Activated naive CD8-positive, alpha-beta T cell (primary cell): Measurements from ENCODE around the gene RNF31.

Experiments used
- H3K27ac Mint-ChIP-seq: one replicate; pipeline ENCODE4 v1.8.0; 2021; ENCODE audit warnings: mixed read lengths
- H3K27me3 Mint-ChIP-seq: one replicate; pipeline ENCODE4 v1.8.0; 2021; ENCODE audit warnings: mixed read lengths
- H3K36me3 Mint-ChIP-seq: one replicate; pipeline ENCODE4 v1.8.0; 2021; ENCODE audit warnings: mixed read lengths
- H3K4me1 Mint-ChIP-seq: one replicate; pipeline ENCODE4 v1.8.0; 2021; ENCODE audit warnings: low read depth, mixed read lengths
- H3K4me3 Mint-ChIP-seq: one replicate; pipeline ENCODE4 v1.8.0; 2021; ENCODE audit warnings: mild to moderate bottlenecking, mixed read lengths
- H3K9me3 Mint-ChIP-seq: one replicate; pipeline ENCODE4 v1.8.0; 2021; ENCODE audit warnings: low read depth, mixed read lengths

Gene RNF31

GRCh38 chr14:24157331-24157730 lies 10.0 kb downstream of the RNF31 start:
- Mint-ChIP-seq H3K27me3 (no peaks in the 10 kb centered on the region), H3K4me1 (peaks cover 22% of the 10 kb centered on the region), H3K27ac (no peak overlapping the region), H3K4me3 (no peak overlapping the region), H3K36me3 (peaks cover 14% of the 10 kb centered on the region), H3K9me3 (no peaks in the 10 kb centered on the region)

DNA sequence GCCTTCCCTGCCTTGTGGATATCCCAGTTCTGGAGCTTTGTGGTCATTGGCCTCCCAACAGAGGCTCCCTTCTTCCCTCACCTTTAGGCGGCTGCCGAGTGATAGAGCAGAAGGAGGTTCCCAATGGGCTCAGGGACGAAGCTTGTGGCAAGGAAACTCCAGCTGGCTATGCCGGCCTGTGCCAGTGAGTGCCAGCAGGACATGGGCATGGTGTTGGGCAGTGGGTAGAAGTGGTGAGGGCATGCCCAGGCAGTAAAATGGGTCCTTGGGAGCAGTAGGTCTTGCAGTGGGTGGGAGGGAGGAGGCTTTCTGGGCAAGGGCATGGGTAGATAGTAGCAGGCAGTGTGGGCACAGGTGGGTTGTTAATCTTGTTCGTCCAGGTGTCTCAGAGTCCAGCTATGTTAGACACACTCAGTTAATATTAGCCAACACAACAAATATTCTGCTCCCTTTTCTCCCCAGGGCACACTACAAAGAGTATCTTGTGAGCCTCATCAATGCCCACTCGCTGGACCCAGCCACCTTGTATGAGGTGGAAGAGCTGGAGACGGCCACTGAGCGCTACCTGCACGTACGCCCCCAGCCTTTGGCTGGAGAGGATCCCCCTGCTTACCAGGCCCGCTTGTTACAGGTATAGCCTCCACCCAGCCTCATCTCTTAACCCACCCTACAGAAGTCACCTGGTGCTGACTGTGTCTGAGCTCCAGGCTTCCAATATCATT lies 12.6 kb downstream of the RNF31 start:
- H3K4me3 Mint-ChIP-seq: no peak overlapping the region
- peak overlapping the region; percentile 100 for H3K27ac Mint-ChIP-seq
- H3K27me3 Mint-ChIP-seq: no peaks in the 10 kb centered on the region
- H3K9me3 Mint-ChIP-seq: no peaks in the 10 kb centered on the region
- H3K36me3 Mint-ChIP-seq: peaks cover 19% of the 10 kb centered on the region
- H3K4me1 Mint-ChIP-seq: peaks cover 43% of the 10 kb centered on the region

DNA sequence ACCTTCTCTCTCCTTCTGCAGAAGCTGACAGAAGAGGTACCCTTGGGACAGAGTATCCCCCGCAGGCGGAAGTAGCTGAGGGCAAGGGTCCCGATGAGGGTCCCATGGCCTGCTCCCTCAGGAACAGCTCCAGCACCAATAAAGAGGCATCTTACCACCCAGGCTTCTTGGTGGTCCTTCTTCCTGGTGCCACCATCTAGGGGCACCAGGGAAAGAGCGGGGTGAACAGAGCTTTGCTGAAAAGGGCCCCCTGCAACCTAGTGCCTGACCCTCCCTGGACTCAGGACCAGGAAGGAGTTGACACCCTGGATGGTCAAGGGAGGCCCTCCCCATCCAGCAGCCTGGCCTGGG lies 13.2 kb downstream of the RNF31 start:
- Mint-ChIP-seq H3K27ac (peak overlapping the region; percentile 100), H3K9me3 (no peaks in the 10 kb centered on the region), H3K4me3 (peak overlapping the region; percentile 99), H3K36me3 (peaks cover 19% of the 10 kb centered on the region), H3K27me3 (no peaks in the 10 kb centered on the region), H3K4me1 (peaks cover 48% of the 10 kb centered on the region)

GRCh38 chr14:24160850-24161804 lies 13.8 kb downstream of the RNF31 start, which contains the start of gene IRF9:
TSS of gene IRF9 (plus strand) at chr14:24161265. CDS start at chr14:24162145, 880 bp downstream.
- Mint-ChIP-seq H3K9me3 (no peaks in the 10 kb centered on the region), H3K36me3 (peaks cover 15% of the 10 kb centered on the region), H3K4me1 (peaks cover 51% of the 10 kb centered on the region), H3K27me3 (no peaks in the 10 kb centered on the region), H3K4me3 (peak within 1 kb of the TSS; percentile 99), H3K27ac (peak within 1 kb of the TSS; percentile 100)

DNA sequence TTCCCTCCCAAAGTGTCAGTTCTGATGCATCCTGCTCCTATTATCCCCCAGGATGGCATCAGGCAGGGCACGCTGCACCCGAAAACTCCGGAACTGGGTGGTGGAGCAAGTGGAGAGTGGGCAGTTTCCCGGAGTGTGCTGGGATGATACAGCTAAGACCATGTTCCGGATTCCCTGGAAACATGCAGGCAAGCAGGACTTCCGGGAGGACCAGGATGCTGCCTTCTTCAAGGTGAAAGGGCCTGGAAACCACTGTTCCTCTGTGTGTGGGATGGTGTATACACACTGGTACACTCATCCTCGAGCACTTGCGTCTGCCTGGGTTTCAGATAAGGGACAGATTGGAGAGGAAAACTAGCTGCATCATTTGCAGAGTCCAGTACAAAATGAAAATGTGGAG lies 14.8 kb downstream of the RNF31 start:
- Mint-ChIP-seq H3K4me1 (peaks cover 50% of the 10 kb centered on the region), H3K9me3 (no peaks in the 10 kb centered on the region), H3K36me3 (peaks cover 13% of the 10 kb centered on the region), H3K4me3 (peak overlapping the region; percentile 99), H3K27ac (peak overlapping the region; percentile 100), H3K27me3 (no peaks in the 10 kb centered on the region)

- peaks cover 18% of the 10 kb centered on the region for H3K36me3 Mint-ChIP-seq
- no peaks in the 10 kb centered on the region for H3K9me3 Mint-ChIP-seq
- H3K27me3 Mint-ChIP-seq: no peaks in the 10 kb centered on the region
- H3K4me1 Mint-ChIP-seq: peaks cover 60% of the 10 kb centered on the region
- peak overlapping the region; percentile 100 for H3K27ac Mint-ChIP-seq
- peak overlapping the region; percentile 65 for H3K4me3 Mint-ChIP-seq
Observed at GRCh38 chr14:24164518-24164991, 17.3 kb downstream of the RNF31 start.

DNA sequence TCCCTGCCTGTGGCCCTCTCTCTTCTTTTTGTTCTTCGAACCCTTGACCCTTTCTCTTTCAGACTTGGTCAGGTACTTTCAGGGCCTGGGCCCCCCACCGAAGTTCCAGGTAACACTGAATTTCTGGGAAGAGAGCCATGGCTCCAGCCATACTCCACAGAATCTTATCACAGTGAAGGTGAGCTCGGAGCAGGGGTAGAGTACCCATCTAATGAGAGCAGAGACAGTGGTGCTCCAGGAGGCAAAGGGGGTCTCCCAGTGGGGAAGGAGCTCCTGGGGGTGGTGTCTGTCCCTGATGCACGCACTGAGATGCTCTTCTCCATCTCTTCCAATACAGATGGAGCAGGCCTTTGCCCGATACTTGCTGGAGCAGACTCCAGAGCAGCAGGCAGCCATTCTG lies 18.5 kb downstream of the RNF31 start:
- no peaks in the 10 kb centered on the region for H3K9me3 Mint-ChIP-seq
- H3K27me3 Mint-ChIP-seq: no peaks in the 10 kb centered on the region
- peak overlapping the region; percentile 34 for H3K27ac Mint-ChIP-seq
- no peak overlapping the region for H3K4me3 Mint-ChIP-seq
- peaks cover 56% of the 10 kb centered on the region for H3K4me1 Mint-ChIP-seq
- H3K36me3 Mint-ChIP-seq: peaks cover 18% of the 10 kb centered on the region

GRCh38 chr14:24167469-24168114 lies 20.3 kb downstream of the RNF31 start:
- Mint-ChIP-seq H3K4me3 (no peak overlapping the region), H3K4me1 (peaks cover 47% of the 10 kb centered on the region), H3K9me3 (no peaks in the 10 kb centered on the region), H3K27ac (peak overlapping the region; percentile 79), H3K27me3 (no peaks in the 10 kb centered on the region), H3K36me3 (peaks cover 11% of the 10 kb centered on the region)

DNA sequence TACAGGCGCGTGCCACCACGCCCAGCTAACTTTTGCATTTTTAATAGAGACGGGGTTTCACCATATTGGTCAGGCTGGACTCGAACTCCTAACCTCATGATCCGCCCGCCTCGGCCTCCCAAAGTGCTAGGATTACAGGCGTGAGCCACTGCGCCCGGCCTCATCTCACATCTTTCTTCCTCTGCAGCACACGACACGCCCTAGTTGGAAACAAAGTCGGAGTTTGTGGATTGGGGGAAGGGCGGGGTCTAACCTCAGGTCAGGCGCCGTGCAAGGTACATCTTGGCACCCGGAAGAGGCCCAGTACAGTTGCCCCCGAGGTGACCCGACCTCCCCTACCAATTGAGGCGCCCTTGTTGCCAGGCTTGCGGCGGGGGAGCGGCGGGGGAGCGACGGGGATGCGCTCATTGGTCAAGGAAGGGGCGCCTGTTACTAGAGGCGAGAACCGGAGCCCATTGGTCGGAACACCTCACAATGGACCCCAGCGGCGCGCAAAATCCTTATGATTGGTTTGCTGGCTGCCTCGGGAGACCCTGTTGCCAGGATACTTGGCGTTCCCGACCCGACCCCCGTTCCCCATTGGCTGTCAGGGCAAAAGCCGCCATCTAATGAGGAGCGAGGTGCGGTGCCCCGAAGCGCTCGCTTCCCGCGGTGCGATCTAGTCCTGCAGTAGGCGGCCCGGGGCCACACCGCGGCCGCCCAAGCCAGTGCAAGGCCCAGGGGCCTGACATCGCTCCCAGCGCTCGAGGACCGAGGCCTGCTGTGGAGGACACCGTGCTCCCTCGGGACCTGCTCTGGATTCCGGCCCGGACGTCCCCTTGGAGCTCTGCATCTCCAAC lies 24.3 kb downstream of the RNF31 start, which contains the start of gene REC8:
REC8 (plus strand) TSS at position 659 of the 839 bp plus-strand sequence. CDS start 473 bp downstream, outside the sequence.
- H3K36me3 Mint-ChIP-seq: peaks cover 5% of the 10 kb centered on the region
- H3K4me1 Mint-ChIP-seq: peaks cover 25% of the 10 kb centered on the region
- peak within 1 kb of the TSS; percentile 83 for H3K4me3 Mint-ChIP-seq
- no peaks in the 10 kb centered on the region for H3K27me3 Mint-ChIP-seq
- peak within 1 kb of the TSS; percentile 70 for H3K27ac Mint-ChIP-seq
- no peaks in the 10 kb centered on the region for H3K9me3 Mint-ChIP-seq

DNA sequence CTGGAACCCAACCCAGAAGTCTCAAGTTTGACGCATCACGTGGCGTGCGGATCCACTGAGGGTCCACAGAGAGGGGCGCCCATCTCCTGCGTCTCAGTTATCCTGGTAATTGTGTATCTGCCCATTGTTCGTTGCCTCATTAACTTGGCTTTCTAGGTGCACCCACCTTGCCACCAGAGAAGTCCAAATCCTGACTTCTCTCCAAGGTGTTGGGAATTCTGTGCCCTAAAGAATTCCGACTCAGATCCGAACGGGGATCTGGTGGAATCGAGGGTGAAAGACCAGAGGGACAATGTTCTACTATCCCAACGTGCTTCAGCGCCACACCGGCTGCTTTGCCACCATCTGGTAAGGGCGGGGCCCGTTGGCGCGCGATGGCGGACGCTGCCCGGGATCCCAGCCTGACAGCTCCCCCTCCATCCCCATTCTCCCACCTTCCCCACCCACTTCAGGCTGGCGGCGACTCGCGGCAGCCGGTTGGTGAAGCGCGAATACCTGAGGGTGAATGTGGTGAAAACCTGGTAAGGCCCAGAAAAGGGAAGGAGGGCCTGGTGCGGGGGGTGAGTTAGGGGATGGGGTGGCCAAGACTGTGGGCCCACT lies 25.1 kb downstream of the RNF31 start:
- H3K4me3 Mint-ChIP-seq: peak overlapping the region; percentile 83
- no peaks in the 10 kb centered on the region for H3K9me3 Mint-ChIP-seq
- H3K27ac Mint-ChIP-seq: peak overlapping the region; percentile 70
- peaks cover 5% of the 10 kb centered on the region for H3K36me3 Mint-ChIP-seq
- no peaks in the 10 kb centered on the region for H3K27me3 Mint-ChIP-seq
- peaks cover 24% of the 10 kb centered on the region for H3K4me1 Mint-ChIP-seq

DNA sequence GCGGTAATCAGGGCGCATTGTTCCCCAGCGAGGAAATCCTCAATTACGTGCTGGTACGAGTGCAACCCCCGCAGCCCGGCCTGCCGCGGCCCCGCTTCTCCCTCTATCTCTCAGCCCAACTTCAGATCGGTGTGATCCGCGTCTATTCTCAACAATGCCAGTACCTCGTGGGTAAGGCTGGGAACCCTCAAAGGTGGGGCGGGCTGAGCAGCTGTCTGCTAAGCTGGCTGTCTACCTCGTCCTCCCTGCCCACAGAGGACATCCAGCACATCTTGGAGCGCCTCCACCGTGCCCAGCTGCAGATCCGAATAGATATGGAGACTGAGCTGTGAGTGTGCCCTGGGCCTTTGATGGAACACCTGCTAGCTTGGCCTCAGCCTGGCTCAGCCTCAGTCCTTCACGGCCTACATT lies 25.6 kb downstream of the RNF31 start:
- Mint-ChIP-seq H3K27me3 (no peaks in the 10 kb centered on the region), H3K36me3 (peaks cover 5% of the 10 kb centered on the region), H3K4me3 (peak overlapping the region; percentile 58), H3K4me1 (peaks cover 20% of the 10 kb centered on the region), H3K27ac (peak overlapping the region; percentile 34), H3K9me3 (no peaks in the 10 kb centered on the region)

DNA sequence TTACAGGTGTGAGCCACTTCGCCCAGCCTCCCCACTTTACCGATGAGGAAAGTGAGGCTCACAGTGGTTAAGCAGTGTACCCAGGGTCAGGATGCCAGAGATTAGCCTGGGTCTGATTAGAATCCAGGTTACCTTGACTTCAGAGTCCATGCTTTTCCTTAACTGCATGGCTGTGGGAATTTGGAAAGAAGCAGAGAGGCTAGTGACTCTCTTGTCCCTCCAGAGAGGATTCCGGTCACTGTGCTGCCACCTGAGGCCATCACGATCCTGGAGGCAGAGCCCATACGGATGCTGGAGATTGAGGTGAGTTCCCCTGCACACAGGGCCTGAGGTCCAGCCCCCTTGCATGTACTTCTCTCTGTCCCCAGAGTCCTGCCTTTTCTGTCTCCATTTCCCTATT lies 29.3 kb downstream of the RNF31 start:
- Mint-ChIP-seq H3K27me3 (no peaks in the 10 kb centered on the region), H3K27ac (peak overlapping the region; percentile 37), H3K9me3 (no peaks in the 10 kb centered on the region), H3K36me3 (no peaks in the 10 kb centered on the region), H3K4me3 (no peak overlapping the region), H3K4me1 (peaks cover 11% of the 10 kb centered on the region)

DNA sequence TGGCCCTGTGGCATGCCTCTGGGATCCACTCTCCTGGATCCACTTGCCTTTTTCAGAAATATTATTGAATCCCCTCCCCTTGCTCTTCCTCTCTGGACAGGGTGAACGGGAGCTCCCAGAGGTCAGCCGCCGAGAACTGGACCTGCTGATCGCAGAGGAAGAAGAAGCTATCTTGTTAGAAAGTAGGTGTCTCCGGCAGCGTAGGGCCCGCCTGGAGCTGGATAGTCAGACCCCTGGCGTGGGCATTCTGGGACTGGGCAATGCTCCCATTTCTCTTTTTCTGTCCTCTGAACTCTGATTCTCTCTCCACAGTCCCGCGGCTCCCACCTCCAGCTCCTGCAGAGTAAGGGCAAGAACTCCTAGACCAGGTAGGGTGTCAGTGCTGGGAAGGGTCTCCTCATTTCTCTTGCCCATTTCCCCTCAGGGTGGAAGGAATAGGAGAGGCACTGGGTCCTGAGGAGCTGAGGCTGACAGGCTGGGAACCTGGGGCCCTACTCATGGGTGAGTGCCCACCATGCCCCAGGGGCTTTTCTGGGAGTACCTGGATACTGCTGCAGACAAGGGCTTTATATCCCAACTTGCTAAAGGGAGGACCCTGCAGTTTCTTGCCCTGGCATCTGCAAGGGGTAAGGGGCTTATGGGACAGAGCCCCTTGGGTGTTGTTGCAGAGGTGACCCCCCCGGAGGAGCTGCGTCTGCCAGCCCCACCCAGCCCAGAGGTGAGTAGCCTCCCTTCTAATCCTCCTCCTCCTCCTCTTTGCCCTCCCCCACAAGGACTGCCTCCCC lies 29.9 kb downstream of the RNF31 start:
- H3K9me3 Mint-ChIP-seq: no peaks in the 10 kb centered on the region
- H3K27me3 Mint-ChIP-seq: no peaks in the 10 kb centered on the region
- H3K27ac Mint-ChIP-seq: peak overlapping the region; percentile 37
- H3K4me3 Mint-ChIP-seq: no peak overlapping the region
- peaks cover 10% of the 10 kb centered on the region for H3K4me1 Mint-ChIP-seq
- H3K36me3 Mint-ChIP-seq: no peaks in the 10 kb centered on the region
